Right atrium auricular region (tissue), 2 donors: Measurements from ENCODE around the gene XPC. TPM values are rescaled to one million over a fixed set of nuclear protein-coding genes. Genes with fewer than 3 reads are reported as not detected.

Experiments used
- DNase-seq: peaks from one replicate; pipeline ENCODE4 v3.0.0-alpha.2; 2019; ENCODE audit warnings: low spot score
- H3K27ac ChIP-seq, 2 donors: fragments of 200-600 bp; sonication (generic); 1 replicate in 1 of 2; 2 replicates in 1 of 2; pipeline ENCODE4 v1.5.1; 2016 to 2019
- H3K27me3 ChIP-seq, 2 donors: fragments of 200-600 bp; sonication (generic); one replicate each; pipeline versions ENCODE4 v1.5.1 to v1.6.0; 2017 to 2019
- H3K36me3 ChIP-seq: fragments of 200-600 bp; sonication (generic); one replicate; pipeline ENCODE4 v1.5.1; 2016
- H3K4me1 ChIP-seq, 2 donors: fragments of 200-600 bp; sonication (generic); one replicate each; pipeline versions ENCODE4 v1.5.1 to v1.6.0; 2017 to 2019
- H3K4me3 ChIP-seq, 2 donors: fragments of 200-600 bp; sonication (generic); 1 replicate in 1 of 2; 2 replicates in 1 of 2; pipeline ENCODE4 v1.5.1; 2017 to 2019; ENCODE audit warnings: mild to moderate bottlenecking in 1 of 2, moderate library complexity in 1 of 2
- H3K9me3 ChIP-seq, 2 donors: fragments of 200-600 bp; sonication (generic); one replicate each; pipeline ENCODE4 v1.5.1; 2019
- CTCF ChIP-seq, 2 donors: fragments of 200-600 bp; sonication (generic); IDR thresholded peaks; one replicate each; pipeline ENCODE4 v1.5.1; 2019; ENCODE audit warnings: antibody characterized with exemption in 2 of 2
- total RNA-seq, 2 donors: library from RNA; depleted of rRNA; stranded (reverse); fragments of >200 nt; gene quantifications; one replicate each; pipeline ENCODE4 v1.1.0, GENCODE V29; 2016

Gene XPC
- total RNA-seq, 2 donors from 2014 or later = 15.7 to 18.3 TPM

- H3K27me3 ChIP-seq = no peaks in the 10 kb centered on the region
- no peaks in the 10 kb centered on the region for H3K4me1 ChIP-seq
- TF ChIP-seq CTCF (IDR thresholded peaks at IDR 0.05) = no peak
- no peak for DNase-seq
- no peak overlapping the region for H3K27ac ChIP-seq
- H3K36me3 ChIP-seq = no peaks in the 10 kb centered on the region
- no peaks in the 10 kb centered on the region for H3K9me3 ChIP-seq
- no peak overlapping the region for H3K4me3 ChIP-seq
These were observed 32.6 kb upstream of the XPC start for GRCh38 chr3:14210843-14211594.

DNA sequence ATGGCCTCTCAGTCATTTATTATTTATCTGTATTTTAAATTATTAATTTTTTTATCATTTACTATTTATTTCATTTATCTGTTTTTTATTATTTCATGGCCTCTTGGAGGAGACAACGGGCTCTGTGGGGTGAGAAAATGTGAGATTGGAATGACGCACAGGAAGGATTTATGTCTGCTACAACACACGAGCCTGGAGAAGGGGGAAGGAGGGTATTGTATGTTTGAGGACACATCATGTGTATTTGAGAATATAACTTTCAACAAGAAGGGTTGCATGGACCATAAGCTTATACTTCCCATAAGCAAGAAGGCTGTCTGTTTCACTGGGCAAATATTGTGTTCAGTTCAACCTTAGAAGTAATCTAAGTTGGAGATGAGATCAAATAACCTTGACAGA lies 31.9 kb upstream of the XPC start:
- no peak overlapping the region for H3K4me3 ChIP-seq
- no peaks in the 10 kb centered on the region for H3K36me3 ChIP-seq
- TF ChIP-seq CTCF (IDR thresholded peaks at IDR 0.05) = no peak
- H3K27ac ChIP-seq = no peak overlapping the region
- no peaks in the 10 kb centered on the region for H3K9me3 ChIP-seq
- DNase-seq = no peak
- peaks cover 0 to 5% of the 10 kb centered on the region in 2 donors for H3K4me1 ChIP-seq
- H3K27me3 ChIP-seq = no peaks in the 10 kb centered on the region

- Histone ChIP-seq H3K36me3 (no peaks in the 10 kb centered on the region), H3K27me3 (no peaks in the 10 kb centered on the region), H3K9me3 (no peaks in the 10 kb centered on the region), H3K4me3 (no peak overlapping the region), H3K27ac (no peak overlapping the region), H3K4me1 (peaks cover 0 to 10% of the 10 kb centered on the region in 2 donors)
- DNase-seq = no peak
- TF ChIP-seq CTCF (IDR thresholded peaks at IDR 0.05) = no peak
These were observed 31.3 kb upstream of the XPC start for GRCh38 chr3:14209581-14210289.

DNA sequence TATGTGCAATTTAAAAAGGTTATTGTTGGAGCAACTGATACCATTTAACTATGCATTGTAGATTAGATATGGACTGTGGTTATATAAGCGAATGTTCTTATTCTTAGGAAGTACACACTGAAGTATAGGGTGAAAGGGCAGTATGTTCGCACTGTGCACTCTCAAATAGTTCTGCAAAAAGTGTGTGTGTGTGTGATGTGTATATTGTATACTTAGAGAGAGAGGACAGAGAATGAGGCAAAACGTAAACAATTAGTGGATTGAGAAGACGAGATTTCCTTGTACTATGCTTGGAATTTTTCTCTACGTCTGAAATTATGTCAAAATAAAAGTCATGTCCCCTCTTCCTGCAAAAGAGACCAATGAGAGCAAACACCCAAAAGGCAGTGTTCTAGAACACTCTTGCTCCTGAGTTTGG lies 30.6 kb upstream of the XPC start:
- H3K27ac ChIP-seq = no peak overlapping the region
- no peaks in the 10 kb centered on the region for H3K9me3 ChIP-seq
- no peak for DNase-seq
- no peak for TF ChIP-seq CTCF (IDR thresholded peaks at IDR 0.05)
- no peaks in the 10 kb centered on the region for H3K36me3 ChIP-seq
- no peaks in the 10 kb centered on the region for H3K27me3 ChIP-seq
- peaks cover 0 to 18% of the 10 kb centered on the region in 2 donors for H3K4me1 ChIP-seq
- no peak overlapping the region for H3K4me3 ChIP-seq

DNA sequence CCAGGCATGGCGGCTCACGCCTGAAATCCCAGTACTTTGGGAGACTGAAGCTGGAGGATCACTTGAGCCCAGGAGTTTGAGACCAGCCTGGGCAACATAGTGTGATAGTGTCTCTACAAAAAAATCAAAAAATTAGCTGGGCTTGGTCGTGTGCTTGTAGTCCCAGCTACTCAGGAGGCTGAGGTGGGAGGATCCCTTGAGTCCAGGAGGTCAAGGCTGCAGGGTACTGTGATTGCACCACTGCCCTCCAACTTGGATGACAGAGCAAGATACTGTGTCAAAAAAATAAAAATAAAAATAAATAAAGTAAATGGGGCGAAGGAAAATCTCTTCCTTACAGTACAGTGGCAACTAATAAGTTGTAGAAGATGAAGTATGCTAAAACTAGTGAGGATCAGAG lies 29.8 kb upstream of the XPC start:
- H3K27ac ChIP-seq = no peak overlapping the region
- TF ChIP-seq CTCF (IDR thresholded peaks at IDR 0.05) = no peak
- H3K9me3 ChIP-seq = no peaks in the 10 kb centered on the region
- DNase-seq = no peak
- peaks cover 0 to 26% of the 10 kb centered on the region in 2 donors for H3K4me1 ChIP-seq
- no peak overlapping the region for H3K4me3 ChIP-seq
- no peaks in the 10 kb centered on the region for H3K27me3 ChIP-seq
- H3K36me3 ChIP-seq = no peaks in the 10 kb centered on the region
